Fibroblast of upper back skin (primary cell): ENCODE measurements around the gene BABAM2.
"Not testable (repeated sequence)": the region's sequence is repeated elsewhere in the genome, so short reads cannot be mapped to it uniquely, and the experiment has no call there.

Experiments used
- DNase-seq: peaks from one replicate; pipeline ENCODE4 v3.0.0-alpha.2; 2013

The BABAM2 gene

GRCh38 chr2:28322456-28322855 lies 431.9 kb downstream of the BABAM2 start:
- no peak for DNase-seq

GRCh38 chr2:28322981-28323396 lies 432.5 kb downstream of the BABAM2 start:
- peak; percentile 64 for DNase-seq

- DNase-seq: no peak
Observed at GRCh38 chr2:28325173-28325566, 434.6 kb downstream of the BABAM2 start.

GRCh38 chr2:28325567-28326468 lies 435.3 kb downstream of the BABAM2 start:
- DNase-seq: no peak

- no peak for DNase-seq
Observed at GRCh38 chr2:28326469-28326805, 435.9 kb downstream of the BABAM2 start.

GRCh38 chr2:28326881-28327505 lies 436.5 kb downstream of the BABAM2 start:
- DNase-seq: peak; percentile 48

- DNase-seq: peak; percentile 40
Observed at GRCh38 chr2:28327581-28327955, 437.0 kb downstream of the BABAM2 start.

- peak; percentile 86 for DNase-seq
Observed at GRCh38 chr2:28327956-28328922, 437.7 kb downstream of the BABAM2 start.

- no peak for DNase-seq
Observed at GRCh38 chr2:28329184-28329583, 438.7 kb downstream of the BABAM2 start.

GRCh38 chr2:28330722-28331121 lies 440.2 kb downstream of the BABAM2 start:
- not testable (repeated sequence) for DNase-seq

- not testable (repeated sequence) for DNase-seq
Observed at GRCh38 chr2:28331797-28332196, 441.3 kb downstream of the BABAM2 start.

GRCh38 chr2:28332696-28333095 lies 442.2 kb downstream of the BABAM2 start:
- no peak for DNase-seq

- no peak for DNase-seq
Observed at GRCh38 chr2:28333606-28334526, 443.3 kb downstream of the BABAM2 start.

GRCh38 chr2:28334527-28334894 lies 444.0 kb downstream of the BABAM2 start:
- DNase-seq: no peak

- DNase-seq: not testable (repeated sequence)
Observed at GRCh38 chr2:28335265-28335664, 444.7 kb downstream of the BABAM2 start.

GRCh38 chr2:28335666-28336065 lies 445.1 kb downstream of the BABAM2 start:
- DNase-seq: no peak

GRCh38 chr2:28336264-28336980 lies 445.9 kb downstream of the BABAM2 start:
- DNase-seq: no peak

- no peak for DNase-seq
Observed at GRCh38 chr2:28336982-28337627, 446.6 kb downstream of the BABAM2 start.

- peak; percentile 97 for DNase-seq
Observed at GRCh38 chr2:28338046-28338817, 447.7 kb downstream of the BABAM2 start.

GRCh38 chr2:28338831-28339321 lies 448.3 kb downstream of the BABAM2 start:
- DNase-seq: no peak
